Neural cell (in vitro differentiated cells): Measurements from ENCODE around the gene PEAK1. TPM values are rescaled to one million over a fixed set of nuclear protein-coding genes. Genes with fewer than 3 reads are reported as not detected.

ENCODE experiments used
- H2AFZ ChIP-seq: fragments of 200-600, 300-800 bp; sonication (generic), shearing (Covaris generic); 2 replicates; pipeline ENCODE4 v1.6.0; 2014; ENCODE audit warnings: low read depth, mild to moderate bottlenecking, antibody characterized with exemption, low read length, moderate library complexity
- H3F3A ChIP-seq: fragments of 200-600 bp; shearing (Covaris generic); 2 replicates; pipeline ENCODE4 v1.6.1; 2016; ENCODE audit warnings: mild to moderate bottlenecking, moderate library complexity, mixed read lengths, antibody characterized with exemption, low read length; ENCODE audit not compliant: insufficient read depth, poor library complexity, severe bottlenecking
- H3K27ac ChIP-seq: fragments of 200-600, 300-800 bp; sonication (generic), shearing (Covaris generic); 2 replicates; pipeline ENCODE4 v1.5.1; 2014; ENCODE audit warnings: mild to moderate bottlenecking, low read length, moderate library complexity
- H3K27me3 ChIP-seq: fragments of 300-800, 200-600 bp; sonication (generic), shearing (Covaris generic); 2 replicates; pipeline ENCODE4 v1.6.0; 2014; ENCODE audit warnings: mild to moderate bottlenecking, low read depth, low read length, moderate library complexity; ENCODE audit not compliant: insufficient read depth
- H3K36me3 ChIP-seq: fragments of 300-800, 200-600 bp; sonication (generic), shearing (Covaris generic); 2 replicates; pipeline ENCODE4 v1.5.1; 2014; ENCODE audit warnings: mild to moderate bottlenecking, antibody characterized with exemption, low read length, moderate library complexity; ENCODE audit not compliant: insufficient read depth
- H3K4me2 ChIP-seq: fragments of 300-800, 200-600 bp; sonication (generic), shearing (Covaris generic); 2 replicates; pipeline ENCODE4 v1.6.0; 2014; ENCODE audit warnings: mild to moderate bottlenecking, low read length
- H3K4me3 ChIP-seq: fragments of 300-800, 200-600 bp; sonication (generic), shearing (Covaris generic); 2 replicates; pipeline ENCODE4 v1.5.1; 2014; ENCODE audit warnings: mild to moderate bottlenecking, low read length, moderate library complexity
- H3K79me2 ChIP-seq: fragments of 200-600 bp; shearing (Covaris generic); replicated peaks from 2 replicates; pipeline ENCODE4 v1.6.0; 2014; ENCODE audit warnings: mild to moderate bottlenecking, low read length, moderate library complexity; ENCODE audit not compliant: insufficient read depth
- H3K9ac ChIP-seq: fragments of 300-800, 200-600 bp; sonication (generic), shearing (Covaris generic); 2 replicates; pipeline ENCODE4 v1.6.1; 2016; ENCODE audit warnings: mild to moderate bottlenecking, low read length, mixed read lengths
- H3K9me2 ChIP-seq: fragments of 200-600 bp; shearing (Covaris generic); 2 replicates; pipeline ENCODE4 v1.6.1; 2016; ENCODE audit warnings: mild to moderate bottlenecking, low read length, mixed read lengths; ENCODE audit not compliant: insufficient read depth
- H3K9me3 ChIP-seq: fragments of 200-600, 300-800 bp; sonication (generic), shearing (Covaris generic); 2 replicates; pipeline ENCODE4 v1.6.1; 2016; ENCODE audit warnings: mild to moderate bottlenecking, mixed run types, low read length, moderate library complexity, mixed read lengths
- H4K20me1 ChIP-seq: fragments of 200-600 bp; shearing (Covaris generic); 2 replicates; pipeline ENCODE4 v1.6.1; 2016; ENCODE audit warnings: mild to moderate bottlenecking, mixed run types; ENCODE audit not compliant: insufficient read depth
- CTCF ChIP-seq: fragments of 450-650 bp; IDR thresholded peaks from 2 replicates; pipeline ENCODE4 v1.5.1; 2014; ENCODE audit warnings: antibody characterized with exemption, mild to moderate bottlenecking, moderate library complexity; ENCODE audit not compliant: poor library complexity, severe bottlenecking
- EP300 ChIP-seq: fragments of 450-650 bp; conservative IDR thresholded peaks from 2 replicates; pipeline ENCODE4 v1.6.1; 2014; ENCODE audit warnings: antibody characterized with exemption, mild to moderate bottlenecking, moderate library complexity; ENCODE audit not compliant: poor library complexity, severe bottlenecking
- EZH2 ChIP-seq: fragments of 200-600, 300-800 bp; shearing (Covaris generic), sonication (generic); IDR thresholded peaks from 2 replicates; pipeline ENCODE4 v1.6.1; 2014; ENCODE audit warnings: antibody characterized with exemption, low read length, borderline replicate concordance, mild to moderate bottlenecking; ENCODE audit not compliant: insufficient read depth, poor library complexity, severe bottlenecking
- MXI1 ChIP-seq: fragments of 450-650 bp; conservative IDR thresholded peaks from 2 replicates; pipeline ENCODE4 v1.6.1; 2014; ENCODE audit warnings: antibody characterized with exemption, mild to moderate bottlenecking; ENCODE audit not compliant: poor library complexity, severe bottlenecking
- POLR2AphosphoS5 ChIP-seq: IDR thresholded peaks from 2 replicates; pipeline ENCODE4 v1.6.1; 2012
- RAD21 ChIP-seq: fragments of 450-650 bp; conservative IDR thresholded peaks from 2 replicates; pipeline ENCODE4 v1.6.1; 2014; ENCODE audit warnings: antibody characterized with exemption, mild to moderate bottlenecking, moderate library complexity
- SMC3 ChIP-seq: fragments of 450-650 bp; conservative IDR thresholded peaks from 2 replicates; pipeline ENCODE4 v1.6.1; 2014; ENCODE audit warnings: antibody characterized with exemption, mild to moderate bottlenecking, moderate library complexity; ENCODE audit not compliant: poor library complexity
- TAF1 ChIP-seq: IDR thresholded peaks from 2 replicates; pipeline ENCODE4 v1.6.1; 2012; ENCODE audit warnings: low read depth
- polyA plus RNA-seq: library from polyadenylated mRNA; depleted of rRNA; stranded (reverse); fragments of >200 nt; gene quantifications from 2 replicates; pipeline ENCODE4 v1.2.3, GENCODE V29; 2014
- TF ChIP-seq, protein P1 (sequence below): IDR thresholded peaks from 2 replicates; pipeline ENCODE4 v1.6.1; 2012; ENCODE audit warnings: borderline replicate concordance

Gene PEAK1
- polyA plus RNA-seq, 1 donor from 2014 or later, result 5.8 TPM

- no peaks in the 10 kb centered on the region for H3K27me3 ChIP-seq
- no peaks in the 10 kb centered on the region for H3K9me3 ChIP-seq
- H3K9me2 ChIP-seq, result peaks cover 4% of the 10 kb centered on the region
- no peaks in the 10 kb centered on the region for H3K36me3 ChIP-seq
- H3K79me2 ChIP-seq, result peaks cover 3% of the 10 kb centered on the region
- no peak overlapping the region for H3K4me2 ChIP-seq
- no peak overlapping the region for H3K4me3 ChIP-seq
- no peak overlapping the region for H2AFZ ChIP-seq
- TF ChIP-seq EP300 (no peak), TAF1 (no peak), MXI1 (no peak), EZH2 (no peak), RAD21 (no peak), CTCF (no peak), POLR2AphosphoS5 (no peak), SMC3 (no peak)
- TF ChIP-seq, protein P1, sequence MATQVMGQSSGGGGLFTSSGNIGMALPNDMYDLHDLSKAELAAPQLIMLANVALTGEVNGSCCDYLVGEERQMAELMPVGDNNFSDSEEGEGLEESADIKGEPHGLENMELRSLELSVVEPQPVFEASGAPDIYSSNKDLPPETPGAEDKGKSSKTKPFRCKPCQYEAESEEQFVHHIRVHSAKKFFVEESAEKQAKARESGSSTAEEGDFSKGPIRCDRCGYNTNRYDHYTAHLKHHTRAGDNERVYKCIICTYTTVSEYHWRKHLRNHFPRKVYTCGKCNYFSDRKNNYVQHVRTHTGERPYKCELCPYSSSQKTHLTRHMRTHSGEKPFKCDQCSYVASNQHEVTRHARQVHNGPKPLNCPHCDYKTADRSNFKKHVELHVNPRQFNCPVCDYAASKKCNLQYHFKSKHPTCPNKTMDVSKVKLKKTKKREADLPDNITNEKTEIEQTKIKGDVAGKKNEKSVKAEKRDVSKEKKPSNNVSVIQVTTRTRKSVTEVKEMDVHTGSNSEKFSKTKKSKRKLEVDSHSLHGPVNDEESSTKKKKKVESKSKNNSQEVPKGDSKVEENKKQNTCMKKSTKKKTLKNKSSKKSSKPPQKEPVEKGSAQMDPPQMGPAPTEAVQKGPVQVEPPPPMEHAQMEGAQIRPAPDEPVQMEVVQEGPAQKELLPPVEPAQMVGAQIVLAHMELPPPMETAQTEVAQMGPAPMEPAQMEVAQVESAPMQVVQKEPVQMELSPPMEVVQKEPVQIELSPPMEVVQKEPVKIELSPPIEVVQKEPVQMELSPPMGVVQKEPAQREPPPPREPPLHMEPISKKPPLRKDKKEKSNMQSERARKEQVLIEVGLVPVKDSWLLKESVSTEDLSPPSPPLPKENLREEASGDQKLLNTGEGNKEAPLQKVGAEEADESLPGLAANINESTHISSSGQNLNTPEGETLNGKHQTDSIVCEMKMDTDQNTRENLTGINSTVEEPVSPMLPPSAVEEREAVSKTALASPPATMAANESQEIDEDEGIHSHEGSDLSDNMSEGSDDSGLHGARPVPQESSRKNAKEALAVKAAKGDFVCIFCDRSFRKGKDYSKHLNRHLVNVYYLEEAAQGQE, result no peak
- H3K27ac ChIP-seq, result no peak overlapping the region
- H4K20me1 ChIP-seq, result no peaks in the 10 kb centered on the region
- no peaks in the 10 kb centered on the region for H3F3A ChIP-seq
- no peak overlapping the region for H3K9ac ChIP-seq
Measured at GRCh38 chr15:77402740-77403379, 17.0 kb downstream of the PEAK1 start.

DNA sequence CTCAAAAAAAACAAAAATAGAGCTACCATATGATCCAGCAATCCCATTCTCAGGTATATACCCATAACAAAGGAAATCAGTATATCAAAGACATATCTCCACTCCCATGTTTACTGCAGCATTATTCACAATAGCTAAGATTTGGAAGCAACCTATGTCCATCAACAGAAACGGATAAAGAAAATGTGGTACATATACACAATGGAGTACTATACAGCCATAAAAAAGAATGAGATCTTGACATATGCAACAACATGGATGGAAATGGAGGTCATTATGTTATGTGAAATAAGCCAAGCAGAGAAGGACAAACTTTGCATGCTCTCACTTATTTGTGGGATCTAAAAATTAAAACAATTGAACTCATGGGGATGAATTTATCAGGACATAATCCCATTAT, 19.6 kb downstream of the PEAK1 start:
- TF ChIP-seq POLR2AphosphoS5 (no peak), RAD21 (no peak), SMC3 (no peak), EZH2 (no peak), EP300 (no peak), CTCF (no peak), TAF1 (no peak), MXI1 (no peak)
- TF ChIP-seq, protein P1, result no peak
- no peak overlapping the region for H2AFZ ChIP-seq
- peaks cover 3% of the 10 kb centered on the region for H3K79me2 ChIP-seq
- H3K4me3 ChIP-seq, result no peak overlapping the region
- no peak overlapping the region for H3K9ac ChIP-seq
- H3K36me3 ChIP-seq, result no peaks in the 10 kb centered on the region
- H3K9me2 ChIP-seq, result peaks cover 4% of the 10 kb centered on the region
- no peaks in the 10 kb centered on the region for H3K27me3 ChIP-seq
- H3K9me3 ChIP-seq, result no peaks in the 10 kb centered on the region
- H3F3A ChIP-seq, result no peaks in the 10 kb centered on the region
- no peak overlapping the region for H3K4me2 ChIP-seq
- H3K27ac ChIP-seq, result no peak overlapping the region
- no peaks in the 10 kb centered on the region for H4K20me1 ChIP-seq
